Measurements from ENCODE around the gene EYA4. TPM values are rescaled to one million over a fixed set of nuclear protein-coding genes. Genes with fewer than 3 reads are reported as not detected.

EYA4 gene
- total and polyA plus RNA-seq, 2 donors (not counting 3 experiments of a cell fraction or from before 2014, with no cell fraction given), result not detected

GRCh38 chr6:133548423-133549159 lies 307.4 kb downstream of the EYA4 start:
- Histone ChIP-seq H3K79me2 (ENCODE audit: control insufficient read depth, insufficient read depth, low read length) (no peaks in the 10 kb centered on the region), H3K36me3 (ENCODE audit: control insufficient read depth in 2 of 2, extremely low read depth in 1 of 2, insufficient read depth in 2 of 2, low read length in 2 of 2) (no peaks in the 10 kb centered on the region), H3K9me3 (replicated peaks; ENCODE audit: control insufficient read depth, insufficient read depth, low read length) (no peaks in the 10 kb centered on the region), H2AFZ (ENCODE audit: low read depth, low read length) (no peak overlapping the region), H3K27ac (ENCODE audit: insufficient read depth, low read depth, low read length) (no peak overlapping the region), H3K4me2 (ENCODE audit: insufficient read depth, low read length) (no peak overlapping the region), H3K27me3 (ENCODE audit: control insufficient read depth in 2 of 2, insufficient read depth in 2 of 2, low read length in 2 of 2) (peaks cover 2 to 4% of the 10 kb centered on the region in 2 experiments), H3K4me1 (ENCODE audit: control insufficient read depth, extremely low read depth, insufficient read depth, low read length) (no peaks in the 10 kb centered on the region), H3K4me3 (replicated peaks in 1 of 3; ENCODE audit: insufficient read depth in 1 of 3, low read depth in 1 of 3, low read length in 3 of 3) (no peak overlapping the region), H4K20me1 (replicated peaks; ENCODE audit: control insufficient read depth, extremely low read depth, insufficient read depth, low read length) (no peaks in the 10 kb centered on the region), H3K9ac (replicated peaks; ENCODE audit: extremely low read depth, insufficient read depth, low read length) (no peak overlapping the region), H3K9me1 (replicated peaks; ENCODE audit: control insufficient read depth, extremely low read depth, insufficient read depth, low read length) (no peaks in the 10 kb centered on the region)
- ChIA-PET CTCF (no interaction called here), POLR2A (no interaction called here)
- TF ChIP-seq EZH2 (IDR thresholded peaks at IDR 0.05; ENCODE audit: borderline replicate concordance, low read depth, low read length, severe bottlenecking), result no peak
- no peak for TF ChIP-seq MYC (IDR thresholded peaks at IDR 0.05; ENCODE audit: low read depth, low read length)
- TF ChIP-seq JUN (IDR thresholded peaks at IDR 0.05; ENCODE audit: borderline replicate concordance, insufficient read depth, insufficient read length, low read depth), result no peak
- no peak for TF ChIP-seq CTCF (IDR thresholded peaks at IDR 0.05; ENCODE audit: extremely low read depth in 1 of 2, insufficient read depth in 1 of 2, low read depth in 1 of 2, low read length in 2 of 2)
- no peak for TF ChIP-seq POLR2A (IDR thresholded peaks at IDR 0.05; ENCODE audit: low read depth, low read length)
- no peak for TF ChIP-seq FOS (IDR thresholded peaks at IDR 0.05; ENCODE audit: borderline replicate concordance, insufficient read depth, low read length)
- TF ChIP-seq, protein P1, sequence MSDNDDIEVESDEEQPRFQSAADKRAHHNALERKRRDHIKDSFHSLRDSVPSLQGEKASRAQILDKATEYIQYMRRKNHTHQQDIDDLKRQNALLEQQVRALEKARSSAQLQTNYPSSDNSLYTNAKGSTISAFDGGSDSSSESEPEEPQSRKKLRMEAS (IDR thresholded peaks at IDR 0.05; ENCODE audit: insufficient read depth, insufficient read length), result no peak
- TF ChIP-seq GATA2 (IDR thresholded peaks at IDR 0.05; ENCODE audit: insufficient read depth, insufficient read length, low read depth, low read length), result no peak
- no peak for TF ChIP-seq POLR2AphosphoS5 (IDR thresholded peaks at IDR 0.05; ENCODE audit: insufficient read depth, low read depth, low read length)
- FAIRE-seq (no peak), DNase-seq (ENCODE audit: low read depth, low spot score) (no peak)
- dilution Hi-C loops (cut with MboI; ENCODE audit: extremely low pct_ligation_motif_present, low sequenced_read_pairs), result no loop called here
- intact Hi-C loops (cut with micrococcal nuclease), result no loop called here
- no TSS peak for BruUV-seq (replicated peaks)
